ENCODE data around the gene ATRN. TPM values are rescaled to one million over a fixed set of nuclear protein-coding genes. Genes with fewer than 3 reads are reported as not detected.

The ATRN gene
- total RNA-seq, 1 experiment from 2014 or later = 26.1 TPM

DNA sequence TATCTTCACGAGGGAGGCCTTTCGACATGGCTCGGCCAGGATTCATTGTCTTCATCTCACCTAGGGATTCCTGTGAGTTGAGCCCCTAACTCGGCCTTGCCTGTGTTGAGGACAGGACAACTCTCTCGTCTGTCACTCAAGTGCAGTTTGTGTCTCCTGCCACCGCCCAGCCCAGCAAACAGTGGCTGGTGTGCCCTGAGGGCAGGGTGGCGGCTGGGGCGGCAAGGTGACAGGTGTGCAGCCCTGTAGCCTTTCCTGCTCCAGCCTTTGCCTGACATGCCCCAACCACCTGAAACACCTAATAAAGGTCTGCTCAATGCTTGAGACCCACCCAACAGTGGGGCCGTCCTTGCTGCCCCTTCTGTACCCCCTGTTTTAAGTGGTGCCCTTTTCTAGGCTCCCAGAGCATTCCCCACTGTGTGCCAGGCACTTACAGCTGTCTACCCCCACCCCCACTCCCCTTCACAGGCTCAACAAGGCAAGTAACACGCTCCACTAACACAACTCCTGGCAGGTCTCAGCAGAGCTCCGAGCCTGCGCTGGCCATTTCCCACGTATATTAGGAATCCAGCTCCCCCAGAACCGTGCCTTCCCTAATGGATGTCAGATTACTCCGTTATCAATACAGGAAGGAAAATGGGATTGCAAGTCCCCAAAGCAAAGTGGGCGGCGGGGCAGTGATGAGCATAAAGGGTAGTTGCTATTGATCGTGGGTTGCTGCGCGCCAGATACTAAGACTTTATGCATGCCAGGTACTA is 174.7 kb downstream of the ATRN start:
- peak; percentile 23 for DNase-seq
- H3K9ac ChIP-seq (ENCODE audit: low read length) = no peak overlapping the region
- no peak overlapping the region for H2AFZ ChIP-seq (ENCODE audit: low read length)
- H3K36me3 ChIP-seq (ENCODE audit: low read depth, low read length) = no peaks in the 10 kb centered on the region; the same call in 1 of the 2 replicates
- no peaks in the 10 kb centered on the region for H3K79me2 ChIP-seq (ENCODE audit: low read length)
- ChIA-PET POLR2A (ENCODE audit: unreplicated experiment) (no interaction called here), CTCF (no interaction called here)
- peak overlapping the region; percentile 52 for H3K27ac ChIP-seq (ENCODE audit: low read length)
- TF ChIP-seq EZH2phosphoT487 (IDR thresholded peaks at IDR 0.05; ENCODE audit: borderline replicate concordance, low read length) (no peak), CTCF (conservative IDR thresholded peaks at IDR 0.05; ENCODE audit: low read depth, low read length) (no peak), EZH2 (IDR thresholded peaks at IDR 0.05; ENCODE audit: low read length, unreplicated experiment) (no peak)
- no peak overlapping the region; the same call in 1 of the 2 replicates for H3K4me2 ChIP-seq (ENCODE audit: low read length)
- no peak overlapping the region for H3K4me3 ChIP-seq (ENCODE audit: low read length)
- intact Hi-C loops (cut with micrococcal nuclease) = no loop called here
- no peaks in the 10 kb centered on the region for H3F3A ChIP-seq (ENCODE audit: low read length, unreplicated experiment)
- no peaks in the 10 kb centered on the region for H3K27me3 ChIP-seq (ENCODE audit: low read length)
- no TSS peak for BruUV-seq (replicated peaks)
- ATAC-seq = peak; percentile 41
- no peaks in the 10 kb centered on the region for H4K20me1 ChIP-seq (ENCODE audit: low read length)
- peaks cover 23% of the 10 kb centered on the region for H3K4me1 ChIP-seq (ENCODE audit: insufficient read depth, low read length)
- no peaks in the 10 kb centered on the region for H3K9me2 ChIP-seq (replicated peaks; ENCODE audit: low read length)
- H3K9me3 ChIP-seq (ENCODE audit: low read length) = no peaks in the 10 kb centered on the region

DNA sequence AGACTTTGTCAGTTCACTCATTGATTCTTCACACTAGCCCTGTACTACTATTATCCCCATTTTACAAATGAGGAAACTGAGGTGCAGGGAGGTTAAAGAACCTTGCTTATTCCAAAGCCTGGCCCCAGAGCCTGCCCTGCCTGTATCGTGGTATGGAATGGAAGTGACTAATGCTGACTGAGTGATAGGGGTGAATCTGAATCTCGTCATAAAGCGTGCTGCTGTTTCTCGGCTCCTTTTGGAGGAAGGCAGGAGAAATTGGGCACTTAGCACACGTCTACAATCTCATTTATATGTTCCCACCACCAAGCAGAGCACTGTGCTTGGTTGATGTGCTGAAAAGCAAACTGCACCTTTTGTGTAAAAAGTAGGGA is 175.2 kb downstream of the ATRN start:
- ChIA-PET CTCF (no interaction called here), POLR2A (ENCODE audit: unreplicated experiment) (no interaction called here)
- Histone ChIP-seq H2AFZ (ENCODE audit: low read length) (no peak overlapping the region), H3K36me3 (ENCODE audit: low read depth, low read length) (no peaks in the 10 kb centered on the region; the same call in 1 of the 2 replicates), H3F3A (ENCODE audit: low read length, unreplicated experiment) (no peaks in the 10 kb centered on the region), H3K4me3 (ENCODE audit: low read length) (no peak overlapping the region), H4K20me1 (ENCODE audit: low read length) (no peaks in the 10 kb centered on the region), H3K9me3 (ENCODE audit: low read length) (no peaks in the 10 kb centered on the region), H3K27me3 (ENCODE audit: low read length) (no peaks in the 10 kb centered on the region), H3K79me2 (ENCODE audit: low read length) (no peaks in the 10 kb centered on the region), H3K9ac (ENCODE audit: low read length) (no peak overlapping the region; the same call in 1 of the 2 replicates), H3K4me1 (ENCODE audit: insufficient read depth, low read length) (peaks cover 23% of the 10 kb centered on the region), H3K4me2 (ENCODE audit: low read length) (peak overlapping the region; percentile 44), H3K27ac (ENCODE audit: low read length) (peak overlapping the region; percentile 52), H3K9me2 (replicated peaks; ENCODE audit: low read length) (no peaks in the 10 kb centered on the region)
- BruUV-seq (replicated peaks) = no TSS peak
- TF ChIP-seq EZH2phosphoT487 (IDR thresholded peaks at IDR 0.05; ENCODE audit: borderline replicate concordance, low read length) = no peak
- intact Hi-C loops (cut with micrococcal nuclease) = no loop called here
- ATAC-seq = peak; percentile 96
- DNase-seq = peak; percentile 69

- H3K4me3 ChIP-seq (ENCODE audit: low read length) = no peak overlapping the region
- H3K9me3 ChIP-seq (ENCODE audit: low read length) = no peaks in the 10 kb centered on the region
- no peaks in the 10 kb centered on the region for H3K9me2 ChIP-seq (replicated peaks; ENCODE audit: low read length)
- H3K27me3 ChIP-seq (ENCODE audit: low read length) = no peaks in the 10 kb centered on the region
- peaks cover 23% of the 10 kb centered on the region for H3K4me1 ChIP-seq (ENCODE audit: insufficient read depth, low read length)
- peak overlapping the region; percentile 44; the same call in 1 of the 2 replicates for H3K4me2 ChIP-seq (ENCODE audit: low read length)
- H3K79me2 ChIP-seq (ENCODE audit: low read length) = no peaks in the 10 kb centered on the region
- no peaks in the 10 kb centered on the region for H3F3A ChIP-seq (ENCODE audit: low read length, unreplicated experiment)
- no peak overlapping the region for H3K9ac ChIP-seq (ENCODE audit: low read length)
- ChIA-PET POLR2A (ENCODE audit: unreplicated experiment) (no interaction called here), CTCF (no interaction called here)
- intact Hi-C loops (cut with micrococcal nuclease) = no loop called here
- no peaks in the 10 kb centered on the region; the same call in 1 of the 2 replicates for H3K36me3 ChIP-seq (ENCODE audit: low read depth, low read length)
- no TSS peak for BruUV-seq (replicated peaks)
- no peak overlapping the region for H2AFZ ChIP-seq (ENCODE audit: low read length)
- H3K27ac ChIP-seq (ENCODE audit: low read length) = peak overlapping the region; percentile 52
- peak; percentile 33 for DNase-seq
- H4K20me1 ChIP-seq (ENCODE audit: low read length) = no peaks in the 10 kb centered on the region
- peak; percentile 54; the same call in 1 of the 2 replicates for ATAC-seq
- TF ChIP-seq EZH2 (IDR thresholded peaks at IDR 0.05; ENCODE audit: low read length, unreplicated experiment) = no peak
- TF ChIP-seq EZH2phosphoT487 (IDR thresholded peaks at IDR 0.05; ENCODE audit: borderline replicate concordance, low read length) = no peak
- no peak for TF ChIP-seq CTCF (conservative IDR thresholded peaks at IDR 0.05; ENCODE audit: low read depth, low read length)
Observed at GRCh38 chr20:3646651-3647050, 175.8 kb downstream of the ATRN start.

Measured in PC-3 (cell line).